Activated CD4-positive, alpha-beta T cell treated with anti-CD3 and anti-CD28 coated beads, Interleukin-2, amount 50 U/mL, for 16 hours (primary cell): ENCODE results near the gene APOB.

Source experiments
- DNase-seq: peaks from one replicate; pipeline ENCODE4 v3.0.0-alpha.2; 2020

APOB gene

GRCh38 chr2:21017748-21018276 is 26.1 kb downstream of the APOB start:
- DNase-seq: no peak

- DNase-seq: no peak
These were observed 28.6 kb downstream of the APOB start for GRCh38 chr2:21015281-21015645.

GRCh38 chr2:21014364-21015280 is 29.3 kb downstream of the APOB start:
- DNase-seq: no peak

- no peak for DNase-seq
These were observed 30.6 kb downstream of the APOB start for GRCh38 chr2:21013043-21013816.

- DNase-seq: no peak
These were observed 31.3 kb downstream of the APOB start for GRCh38 chr2:21012557-21012937.

GRCh38 chr2:21011876-21012556 is 31.9 kb downstream of the APOB start:
- no peak for DNase-seq

GRCh38 chr2:21011453-21011852 is 32.4 kb downstream of the APOB start:
- DNase-seq: no peak

GRCh38 chr2:21010813-21011439 is 32.9 kb downstream of the APOB start:
- no peak for DNase-seq

GRCh38 chr2:21009662-21010225 is 34.1 kb downstream of the APOB start:
- DNase-seq: no peak

GRCh38 chr2:21008790-21009661 is 34.8 kb downstream of the APOB start:
- DNase-seq: no peak

- no peak for DNase-seq
These were observed 35.7 kb downstream of the APOB start for GRCh38 chr2:21008014-21008789.

- DNase-seq: no peak
These were observed 36.5 kb downstream of the APOB start for GRCh38 chr2:21007129-21008013.

GRCh38 chr2:21006423-21007128 is 37.3 kb downstream of the APOB start:
- DNase-seq: no peak

- DNase-seq: no peak
These were observed 38.0 kb downstream of the APOB start for GRCh38 chr2:21005700-21006422.

- DNase-seq: no peak
These were observed 38.7 kb downstream of the APOB start for GRCh38 chr2:21005111-21005699.

GRCh38 chr2:21004181-21004572 is 39.7 kb downstream of the APOB start:
- no peak for DNase-seq

GRCh38 chr2:21003572-21004180 is 40.2 kb downstream of the APOB start:
- DNase-seq: no peak
